A172 (cell line): ENCODE data around the gene S100B. TPM values are rescaled to one million over a fixed set of nuclear protein-coding genes. Genes with fewer than 3 reads are reported as not detected.

Experiments
- DNase-seq: peaks from one replicate; pipeline ENCODE4 v3.0.0-alpha.2; 2015; ENCODE audit warnings: low spot score
- total RNA-seq: library from RNA; depleted of rRNA; stranded (reverse); fragments of >200 nt; shearing (Covaris generic); gene quantifications from 2 replicates; pipeline ENCODE4 v1.2.3, GENCODE V29; 2014; rRNA removed

S100B gene
- total RNA-seq, 1 experiment from 2014 or later: not detected

- DNase-seq: no peak
These were observed 43.3 kb downstream of the S100B start for GRCh38 chr21:46561445-46562090.

- DNase-seq: no peak
These were observed 44.1 kb downstream of the S100B start for GRCh38 chr21:46560568-46561444.

GRCh38 chr21:46559291-46559983 lies 45.4 kb downstream of the S100B start:
- DNase-seq: no peak

GRCh38 chr21:46557919-46558392 lies 46.9 kb downstream of the S100B start:
- DNase-seq: no peak

GRCh38 chr21:46557469-46557868 lies 47.4 kb downstream of the S100B start:
- DNase-seq: no peak

- no peak for DNase-seq
These were observed 48.1 kb downstream of the S100B start for GRCh38 chr21:46556802-46557201.

GRCh38 chr21:46555678-46556077 lies 49.2 kb downstream of the S100B start:
- no peak for DNase-seq

GRCh38 chr21:46555225-46555617 lies 49.7 kb downstream of the S100B start:
- no peak for DNase-seq

- no peak for DNase-seq
These were observed 50.3 kb downstream of the S100B start for GRCh38 chr21:46554431-46555224.

GRCh38 chr21:46553993-46554392 lies 50.9 kb downstream of the S100B start:
- DNase-seq: no peak

GRCh38 chr21:46552865-46553379 lies 52.0 kb downstream of the S100B start:
- DNase-seq: no peak

- no peak for DNase-seq
These were observed 52.6 kb downstream of the S100B start for GRCh38 chr21:46552274-46552673.

GRCh38 chr21:46551636-46552241 lies 53.1 kb downstream of the S100B start:
- DNase-seq: no peak

- DNase-seq: no peak
These were observed 54.6 kb downstream of the S100B start for GRCh38 chr21:46550116-46550941.

GRCh38 chr21:46549650-46550049 lies 55.2 kb downstream of the S100B start:
- DNase-seq: no peak

Other genes starting within 250 kb of the S100B start
- gene DIP2A, start 146.2 kb downstream of the S100B start, total RNA-seq: 8.9 and 9.9 TPM in 2 replicates
- gene PRMT2, start 30.6 kb upstream of the S100B start, total RNA-seq: 118 and 130 TPM in 2 replicates